HG02759 (cell line): ENCODE measurements around the gene MED10.

Experiments
- ATAC-seq: cut with Tn5 transposase; IDR thresholded peaks from one replicate; pipeline ENCODE4 v1.9.1; 2021; ENCODE audit warnings: mild to moderate bottlenecking, moderate library complexity; ENCODE audit not compliant: unreplicated experiment

Gene MED10, protein sequence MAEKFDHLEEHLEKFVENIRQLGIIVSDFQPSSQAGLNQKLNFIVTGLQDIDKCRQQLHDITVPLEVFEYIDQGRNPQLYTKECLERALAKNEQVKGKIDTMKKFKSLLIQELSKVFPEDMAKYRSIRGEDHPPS

DNA sequence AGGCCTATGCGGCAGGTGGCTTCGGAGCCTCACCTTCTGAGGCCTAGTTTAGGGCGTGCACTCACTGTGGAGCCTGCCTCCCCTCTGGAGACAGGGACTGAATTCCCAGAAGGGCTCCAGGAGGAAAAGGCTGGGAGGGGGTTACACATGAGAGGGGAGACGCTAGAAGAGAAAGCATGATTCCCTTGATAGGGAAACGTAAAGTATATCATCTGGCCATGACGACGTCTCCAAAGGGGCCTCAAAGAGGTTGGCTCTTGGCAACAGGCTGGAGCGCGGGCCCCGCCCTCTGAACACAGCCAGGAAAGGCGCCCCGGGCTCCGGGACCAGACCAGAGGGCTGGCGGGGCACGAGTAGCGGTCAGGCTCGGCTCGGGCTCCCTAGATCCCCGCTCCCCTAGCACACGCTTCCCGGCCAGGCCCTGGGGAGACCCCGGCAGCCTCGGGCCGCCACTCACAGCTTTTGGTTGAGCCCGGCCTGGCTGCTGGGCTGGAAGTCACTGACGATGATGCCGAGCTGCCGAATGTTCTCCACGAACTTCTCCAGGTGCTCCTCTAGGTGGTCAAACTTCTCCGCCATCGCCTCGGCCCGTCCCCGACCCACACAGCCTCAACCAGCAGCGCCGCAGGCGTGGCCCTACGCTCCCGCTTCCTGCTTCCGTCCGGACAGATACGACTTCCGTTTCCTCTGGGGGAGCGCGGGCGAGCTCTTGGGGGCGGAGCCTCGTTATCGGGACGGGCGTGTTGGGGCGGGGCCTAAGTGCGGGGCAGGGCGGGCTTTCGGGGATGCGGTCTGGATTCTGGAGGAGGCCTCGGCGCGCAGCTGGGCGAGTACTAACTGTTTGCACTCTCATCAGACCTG lies at the start of gene MED10:
TSS of gene MED10 (minus strand) at position 643 of the 861 bp plus-strand sequence. CDS start at position 579, 64 bp downstream.
- ATAC-seq = peak; percentile 98

DNA sequence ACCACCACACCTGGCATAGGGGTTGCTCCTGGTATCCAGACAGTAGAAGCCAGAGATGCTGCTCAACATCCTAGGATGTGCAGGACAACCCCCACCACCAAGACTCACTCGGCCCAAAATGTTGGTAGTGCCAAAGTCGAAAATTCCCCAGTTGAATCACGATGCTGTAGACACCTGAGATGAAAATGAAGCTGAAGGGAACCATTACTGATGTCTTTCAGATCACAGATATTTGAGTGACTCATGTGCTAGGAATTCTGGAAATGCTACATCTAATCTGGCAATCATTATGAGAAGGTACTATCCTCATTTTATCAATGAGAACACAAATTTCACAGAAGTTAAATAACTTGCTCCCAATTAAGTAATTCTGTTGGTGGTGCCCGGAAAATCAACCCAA lies 49.3 kb upstream of the MED10 start:
- ATAC-seq = no peak

DNA sequence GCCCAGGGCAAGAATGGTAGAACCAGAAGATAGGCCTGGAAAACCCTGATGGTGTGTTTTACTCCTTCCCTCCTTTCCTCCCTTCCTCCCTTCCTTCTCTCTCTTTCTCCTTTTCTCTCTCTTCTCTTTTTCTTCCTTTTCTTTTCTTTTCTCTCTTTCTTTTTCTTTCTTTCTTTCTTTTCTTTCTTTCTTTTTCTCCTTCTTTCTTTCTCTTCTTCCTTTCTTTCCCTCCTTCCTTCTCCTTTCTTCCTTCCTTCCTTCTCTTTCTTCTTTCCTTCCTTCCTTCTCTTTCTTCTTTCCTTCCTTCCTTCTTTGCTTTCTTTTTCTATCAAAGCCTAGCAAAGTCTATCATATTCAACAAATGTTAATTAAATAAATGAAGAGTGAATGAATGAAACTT lies 46.4 kb upstream of the MED10 start:
- ATAC-seq = no peak

DNA sequence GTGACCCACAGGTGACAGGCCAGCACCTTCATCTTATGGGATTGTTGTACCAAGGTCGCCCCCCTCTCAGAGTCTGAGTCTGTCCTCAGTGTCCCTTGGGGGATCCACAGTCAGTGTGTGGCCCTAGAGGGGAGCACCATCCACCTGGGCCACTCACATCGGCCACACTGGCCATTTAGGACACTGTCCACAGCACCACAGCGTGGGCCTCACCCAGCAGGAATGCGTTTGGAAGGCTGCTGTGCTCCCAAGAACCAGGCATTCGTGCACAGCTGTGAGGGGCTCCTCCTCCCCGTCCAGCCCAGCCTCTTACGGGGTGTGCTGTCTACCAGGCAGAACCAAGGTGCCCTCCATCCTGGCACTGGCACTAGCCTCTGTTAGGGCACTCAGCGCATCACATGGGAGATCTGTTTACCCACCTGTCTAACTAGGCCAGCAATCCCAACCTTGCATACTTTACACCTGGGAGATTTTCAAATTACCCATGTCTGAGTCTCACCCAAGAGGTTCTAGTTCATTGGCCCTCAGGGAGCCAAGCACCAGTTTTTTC lies 45.8 kb upstream of the MED10 start:
- ATAC-seq = no peak

DNA sequence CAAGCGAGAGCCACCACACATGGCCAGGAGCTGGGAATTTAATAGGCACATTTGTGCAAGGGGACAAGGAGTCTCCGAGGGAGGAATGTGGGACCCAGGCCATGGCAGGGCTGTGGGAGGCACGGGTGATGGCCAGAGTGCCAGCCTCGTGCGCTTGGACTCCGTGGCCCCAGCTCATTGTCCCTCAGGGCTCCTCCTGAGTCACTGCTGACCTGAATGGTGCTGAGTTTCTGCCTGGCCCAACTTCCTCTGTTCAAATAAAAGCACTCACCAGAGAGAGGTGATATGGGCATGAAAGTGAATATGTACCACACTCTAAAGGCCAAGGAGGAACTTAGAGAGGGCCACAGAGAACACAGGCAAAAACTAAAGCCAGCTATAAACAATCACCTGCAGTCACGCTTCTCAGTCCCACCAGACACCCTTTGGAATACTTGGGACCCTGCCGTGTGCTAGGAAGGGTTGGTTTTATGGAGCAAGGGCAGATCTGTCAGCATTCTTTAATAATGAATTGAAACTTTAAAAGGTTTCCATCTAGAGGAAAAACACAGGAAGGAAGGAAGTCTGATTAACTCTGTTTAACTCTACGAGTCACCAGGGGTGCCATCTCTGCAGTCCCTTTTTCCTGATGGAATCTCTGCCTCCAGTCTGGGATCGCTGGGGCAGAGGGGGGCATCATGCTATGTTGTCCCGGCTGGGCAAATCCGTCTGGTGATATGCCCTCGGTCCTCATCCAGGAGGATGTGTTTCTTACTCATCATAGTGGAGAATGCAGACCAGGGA lies 45.2 kb upstream of the MED10 start:
- ATAC-seq = no peak

DNA sequence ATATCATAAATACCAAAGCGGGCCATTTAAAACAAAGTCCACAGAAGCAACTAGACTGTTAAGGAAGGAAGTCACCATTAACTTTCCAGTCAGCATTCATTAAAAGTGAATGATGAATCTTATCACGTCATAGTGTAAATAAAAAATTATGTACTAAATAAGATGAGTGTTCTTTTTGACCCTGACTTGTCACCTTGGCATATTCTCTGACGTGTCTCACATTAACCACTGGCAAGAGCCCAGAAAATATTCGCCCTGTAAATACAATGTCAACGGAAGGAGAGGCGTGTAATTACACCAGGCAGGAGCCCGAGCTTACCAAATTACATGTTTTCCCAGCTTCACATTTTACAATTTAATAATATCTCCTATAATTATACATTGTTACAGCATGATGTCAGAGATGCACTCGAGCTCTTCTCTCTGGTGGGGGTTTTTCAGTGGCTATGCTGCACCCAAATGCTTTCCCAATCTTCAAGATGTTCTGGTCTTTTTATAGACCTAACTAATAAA lies 41.0 kb upstream of the MED10 start:
- ATAC-seq = no peak

DNA sequence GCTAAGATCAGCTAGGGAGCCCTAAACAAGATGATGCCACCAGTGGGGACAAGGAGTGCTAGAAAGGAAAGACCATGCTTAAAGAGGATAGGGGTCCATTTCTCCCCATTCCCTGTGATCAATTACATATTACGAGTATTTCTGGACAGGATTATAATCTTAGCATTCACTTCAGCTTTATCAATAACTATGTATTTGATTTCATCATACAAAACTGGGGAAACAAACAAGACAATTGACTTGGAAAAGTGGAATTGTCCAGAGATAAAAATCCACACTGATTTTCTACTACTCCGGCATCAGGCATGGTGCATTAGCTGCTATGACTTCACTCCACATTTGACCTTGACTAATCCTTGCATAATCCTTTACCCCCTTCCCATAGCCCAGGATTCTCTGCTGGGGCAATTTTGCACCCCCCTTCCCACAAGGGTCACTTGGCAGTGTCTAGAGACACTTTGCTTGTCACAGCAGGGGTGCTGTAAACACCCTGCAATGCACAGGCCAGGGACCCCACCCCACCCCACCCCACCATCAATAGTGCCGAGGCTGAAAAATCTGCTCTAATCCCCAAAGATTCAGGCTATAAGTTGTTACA lies 40.4 kb upstream of the MED10 start:
- no peak for ATAC-seq

DNA sequence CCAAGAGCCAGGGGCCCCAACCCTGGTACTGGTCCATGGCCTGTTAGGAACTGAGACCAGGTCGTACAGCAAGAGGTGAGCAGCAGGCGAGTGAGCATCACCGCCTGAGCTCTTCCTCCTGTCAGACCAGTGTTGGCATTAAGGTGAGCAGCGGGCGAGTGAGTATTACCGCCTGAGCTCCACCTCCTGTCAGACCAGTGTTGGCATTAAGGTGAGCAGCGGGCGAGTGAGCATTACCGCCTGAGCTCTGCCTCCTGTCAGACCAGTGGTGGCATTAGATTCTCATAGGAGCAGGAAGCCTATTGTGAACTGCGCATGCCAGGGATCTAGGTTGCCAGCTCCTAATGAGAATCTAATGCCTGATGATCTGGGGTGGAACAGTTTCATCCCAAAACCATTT lies 39.3 kb upstream of the MED10 start:
- no peak for ATAC-seq

DNA sequence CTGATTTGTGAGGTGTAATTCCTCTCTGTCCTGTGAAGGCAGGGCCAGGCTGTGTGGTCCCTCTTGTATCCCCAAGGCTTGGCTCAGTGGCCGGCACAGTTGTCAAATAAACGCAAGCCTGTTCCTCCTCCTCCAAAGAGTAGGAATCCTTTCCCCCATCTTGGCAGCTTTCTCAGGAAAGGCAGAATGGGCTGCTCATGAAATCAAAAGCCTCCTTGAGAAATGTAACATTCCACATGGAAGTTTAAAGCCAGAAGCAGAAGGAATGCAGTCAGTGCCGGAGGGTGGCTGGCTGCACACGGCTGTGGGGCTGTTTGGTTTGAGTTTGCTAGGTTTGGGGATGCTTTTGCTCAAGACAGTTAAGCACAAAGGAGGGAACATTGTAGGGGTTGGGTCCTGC lies 34.5 kb upstream of the MED10 start:
- no peak for ATAC-seq

DNA sequence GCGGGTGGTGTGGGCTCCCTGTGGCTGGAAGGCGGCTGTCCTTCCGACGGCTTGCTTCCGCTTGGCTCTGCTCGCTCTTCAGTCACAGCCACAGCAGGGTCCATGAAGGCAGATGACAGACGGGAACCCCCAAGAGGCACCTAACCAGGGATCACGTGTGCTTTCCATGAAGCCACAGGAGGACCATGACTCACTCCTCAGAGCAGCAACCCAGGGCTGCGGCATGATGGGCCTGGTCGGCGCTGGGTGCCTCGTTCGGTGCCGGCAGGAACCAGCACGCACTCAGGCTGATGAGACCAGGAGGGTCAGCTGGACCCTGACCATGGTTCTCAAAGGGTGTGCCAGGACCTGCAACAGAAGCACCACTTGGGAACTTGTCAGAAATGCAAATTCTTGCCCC lies 32.8 kb upstream of the MED10 start:
- no peak for ATAC-seq

DNA sequence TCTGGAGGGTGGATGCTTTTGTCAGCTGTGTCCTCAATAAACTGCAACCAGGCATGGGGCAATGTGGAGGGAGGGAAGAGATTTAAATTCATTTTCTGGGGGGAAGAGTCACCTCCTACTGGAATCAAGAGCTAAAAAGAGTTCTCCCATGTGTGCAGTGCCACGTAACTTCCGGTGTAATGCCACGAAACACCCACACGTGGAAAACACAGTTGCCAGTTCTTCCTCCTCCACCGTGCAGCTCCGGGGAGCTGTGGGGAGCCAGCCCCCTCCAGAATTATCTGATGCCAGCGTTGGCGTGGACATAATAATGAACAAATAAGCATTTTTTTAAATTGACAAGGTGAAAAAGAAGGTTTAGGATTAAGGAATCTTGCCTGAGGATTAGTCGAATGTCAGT lies 32.1 kb upstream of the MED10 start:
- no peak for ATAC-seq

DNA sequence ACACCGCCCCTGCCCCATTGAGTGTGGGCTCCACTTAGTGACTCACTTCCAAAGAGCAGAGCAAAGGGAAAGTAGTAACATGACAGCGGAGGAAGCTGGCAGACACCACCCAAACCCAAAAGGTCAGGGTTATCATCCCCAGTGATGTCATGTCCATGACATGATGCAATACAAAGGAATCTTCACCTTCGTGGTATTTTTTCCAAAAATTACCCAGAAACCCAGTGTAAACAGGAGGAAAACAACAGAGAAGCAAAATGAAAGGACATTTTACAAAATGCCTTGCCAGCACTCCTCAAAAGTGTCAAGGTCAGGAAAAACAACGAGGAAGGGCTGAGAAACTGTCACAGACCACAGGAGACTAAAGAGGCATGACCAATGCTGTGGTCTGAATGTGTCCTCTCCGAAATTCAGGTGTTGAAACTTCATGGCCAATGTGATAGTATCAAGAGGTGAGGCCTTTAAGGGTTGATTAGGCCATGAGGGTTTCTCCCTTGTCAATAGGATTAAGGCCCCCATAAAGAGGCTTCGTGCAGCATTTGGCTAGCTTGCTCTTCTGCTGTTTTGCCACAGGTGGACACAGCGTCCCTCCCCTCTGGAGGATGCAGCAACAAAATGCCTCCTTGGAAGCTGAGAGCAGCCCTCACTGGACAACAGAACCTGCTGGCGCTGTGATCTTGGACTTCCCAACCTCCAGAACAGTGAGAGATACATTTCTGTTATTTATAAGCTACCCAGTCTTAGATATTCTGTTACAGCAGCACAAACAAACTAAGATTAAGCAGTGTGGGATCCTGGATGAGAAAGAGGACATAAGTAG lies 30.5 kb upstream of the MED10 start:
- no peak for ATAC-seq

DNA sequence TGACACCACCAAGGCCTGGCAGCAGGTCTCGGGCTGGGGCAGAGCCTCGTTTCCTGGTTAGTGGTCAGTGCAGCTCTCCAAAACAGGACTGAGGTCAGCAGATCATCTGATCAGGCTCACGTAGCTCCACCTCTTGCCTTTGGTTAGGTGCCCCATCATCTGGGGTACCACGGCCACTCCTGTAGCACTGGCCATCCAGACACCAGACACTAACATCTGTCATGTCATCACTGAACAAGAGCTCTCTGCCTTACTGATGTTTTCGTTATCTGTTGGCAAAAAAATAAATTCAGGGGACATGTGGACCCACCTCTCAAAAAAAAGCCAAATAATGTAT lies 29.9 kb upstream of the MED10 start:
- no peak for ATAC-seq

DNA sequence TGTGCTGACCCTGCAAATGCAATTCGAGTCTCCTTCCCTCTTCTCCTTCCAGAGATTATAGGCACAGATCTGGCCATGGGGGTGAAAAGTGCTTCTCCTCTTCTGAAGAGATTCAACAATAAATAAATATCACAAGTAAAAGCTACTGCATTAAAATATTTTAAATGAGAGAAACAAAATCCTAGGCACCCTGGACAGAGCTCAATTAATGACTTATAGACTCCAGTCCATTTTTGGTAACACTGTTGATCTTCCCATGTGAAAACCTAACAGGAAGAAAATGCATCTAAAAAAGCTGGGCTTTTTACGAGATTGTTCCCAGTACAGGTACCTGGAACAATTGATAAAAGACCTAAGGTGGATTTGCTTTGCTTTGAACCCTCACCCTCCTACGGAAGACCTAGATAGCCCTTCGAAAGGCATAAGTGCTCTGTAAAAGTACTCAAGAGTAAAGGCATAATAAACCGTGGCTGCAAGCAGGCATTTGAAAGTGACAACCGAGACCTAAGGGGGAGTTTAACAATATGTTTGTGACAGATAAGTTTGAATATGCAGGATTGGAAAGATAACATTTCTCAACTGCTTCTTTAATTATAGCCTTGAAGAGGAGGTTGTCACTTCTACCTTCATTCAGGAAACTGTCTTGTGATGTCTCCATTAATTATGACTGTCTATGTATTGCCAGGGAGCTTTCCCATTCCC lies 29.4 kb upstream of the MED10 start:
- ATAC-seq = no peak

DNA sequence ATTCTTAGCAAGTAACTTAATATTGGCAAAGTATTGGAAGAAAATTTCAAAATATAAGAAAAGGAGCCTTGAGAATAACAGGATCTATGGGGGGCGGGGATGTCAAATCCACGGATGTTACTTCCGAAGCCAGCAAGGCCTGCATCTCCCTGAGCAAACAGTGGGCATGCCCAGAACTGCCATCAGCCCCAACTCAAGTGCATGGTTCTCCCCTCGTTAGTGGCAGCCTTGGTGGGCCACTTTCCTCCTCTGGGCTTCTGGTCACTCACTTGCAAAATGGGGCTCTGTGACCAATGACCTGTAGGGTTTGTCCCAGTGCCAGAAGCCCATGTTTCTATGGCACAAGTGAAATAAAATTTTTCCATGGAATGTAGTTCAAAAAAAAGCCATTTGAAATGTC lies 27.2 kb upstream of the MED10 start:
- no peak for ATAC-seq

DNA sequence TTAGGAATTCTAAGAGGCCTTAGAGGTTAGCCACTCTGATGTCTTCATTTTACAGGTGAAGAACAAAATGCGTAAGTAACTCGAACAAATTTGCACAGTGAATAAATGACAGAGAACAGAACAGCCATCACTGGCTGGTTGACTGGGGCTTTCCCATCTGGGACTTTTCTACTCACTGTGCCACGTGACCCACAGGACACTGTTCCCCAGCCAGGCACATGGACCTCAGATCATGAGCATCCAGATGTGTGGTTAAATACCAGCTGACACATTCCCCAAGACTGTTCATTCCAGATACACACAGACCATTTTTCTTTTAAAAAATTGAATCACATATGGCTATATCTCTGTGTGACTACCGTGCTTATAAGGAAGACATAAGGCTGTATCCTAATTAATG lies 25.8 kb upstream of the MED10 start:
- ATAC-seq = peak; percentile 88

DNA sequence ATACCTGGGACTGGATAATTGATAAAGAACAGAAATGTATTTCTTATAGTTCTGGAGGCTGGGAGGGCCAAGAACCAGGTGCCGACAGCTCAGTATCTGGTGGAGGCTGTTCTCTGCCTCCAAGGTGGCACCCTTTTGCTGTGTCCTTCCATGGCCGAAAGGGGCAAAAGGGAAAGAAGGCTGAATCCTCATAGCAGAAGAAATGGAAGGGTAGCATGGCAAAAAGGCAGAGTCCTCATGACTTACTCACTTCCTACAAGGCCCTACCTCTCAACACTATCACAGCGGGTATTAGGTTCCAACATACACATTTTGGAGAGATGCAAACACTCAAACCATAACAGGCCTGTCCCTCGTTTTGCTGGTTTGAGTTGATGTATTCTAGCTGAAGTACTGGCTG lies 25.1 kb upstream of the MED10 start:
- ATAC-seq = no peak

DNA sequence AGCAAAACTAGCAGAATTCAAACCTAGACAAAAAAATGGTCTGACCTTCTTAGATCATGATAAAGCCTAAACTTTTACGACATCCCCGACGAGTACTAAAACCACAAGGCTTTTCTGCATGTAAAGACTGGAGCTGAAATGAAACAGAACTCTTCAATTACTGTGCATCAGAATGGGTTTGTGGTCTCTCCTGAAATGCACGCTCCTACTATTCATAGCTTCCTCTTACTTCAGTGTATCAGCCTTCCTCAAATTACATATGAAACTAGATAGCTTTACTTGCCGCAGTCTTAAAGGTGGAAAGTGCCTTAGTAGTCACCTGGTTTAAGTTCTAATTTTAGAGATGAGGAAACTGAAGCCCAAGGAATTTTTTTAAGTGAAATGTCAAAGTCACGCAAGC lies 24.6 kb upstream of the MED10 start:
- ATAC-seq = no peak

DNA sequence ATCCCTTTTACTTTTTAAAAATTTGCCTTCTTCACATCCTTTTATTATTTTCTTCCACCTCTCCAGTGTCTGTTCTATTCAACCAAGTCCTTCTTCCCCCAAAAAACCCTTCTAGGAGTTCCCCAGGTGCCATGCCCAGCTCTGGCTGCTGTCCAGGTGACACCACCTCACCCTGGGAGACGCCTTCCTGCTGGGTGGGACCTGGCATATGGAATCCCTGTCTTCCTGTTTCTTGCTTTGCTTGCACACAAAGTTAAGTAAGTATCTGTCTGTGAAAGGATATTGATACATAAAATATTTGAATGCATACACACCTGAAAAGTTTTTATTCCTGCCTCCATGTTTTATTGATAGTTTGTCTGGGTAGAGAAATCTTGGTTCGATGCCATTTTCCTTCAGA lies 23.1 kb upstream of the MED10 start:
- no peak for ATAC-seq
